NCI-H2107 (cell line): ENCODE measurements around the gene ATL3.
"Not testable (repeated sequence)": the region's sequence is repeated elsewhere in the genome, so short reads cannot be mapped to it uniquely, and the experiment has no call there.

Experiments
- DNase-seq: peaks from one replicate; lab custom pipeline; 2025; lab: John Stamatoyannopoulos, UW

ATL3 gene

DNA sequence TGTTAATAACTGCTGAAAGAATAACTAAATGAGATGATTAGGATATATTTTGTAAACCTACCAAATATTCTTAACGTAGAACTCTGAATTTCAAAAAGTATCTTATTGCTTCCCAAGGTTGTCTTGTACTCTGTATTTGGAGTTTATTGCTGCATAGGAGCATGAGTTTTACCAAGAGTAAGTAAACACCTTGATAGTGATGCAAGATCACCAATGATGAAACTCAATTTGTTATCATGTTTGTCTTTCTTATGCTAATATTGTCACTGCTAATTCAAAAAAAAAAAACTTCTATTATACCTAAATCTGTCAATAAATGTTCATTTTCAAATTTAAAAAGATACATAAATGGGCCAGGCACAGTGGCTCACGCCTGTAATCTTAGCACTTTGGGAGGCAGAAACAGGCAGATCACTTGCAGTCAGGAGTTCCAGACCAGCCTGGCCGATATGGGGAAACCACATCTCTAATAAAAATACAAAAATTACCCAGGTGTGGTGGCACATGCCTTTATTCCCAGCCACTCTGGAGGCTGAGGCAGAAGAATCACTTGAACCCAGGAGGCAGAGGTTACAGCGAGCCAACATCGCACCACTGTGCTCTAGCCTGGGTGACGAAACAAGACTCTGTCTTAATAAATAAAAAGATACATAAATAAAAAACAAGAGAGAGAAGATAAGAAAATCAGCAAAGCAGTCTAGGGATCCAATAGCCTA lies 84.6 kb downstream of the ATL3 start:
- DNase-seq, result no peak

DNA sequence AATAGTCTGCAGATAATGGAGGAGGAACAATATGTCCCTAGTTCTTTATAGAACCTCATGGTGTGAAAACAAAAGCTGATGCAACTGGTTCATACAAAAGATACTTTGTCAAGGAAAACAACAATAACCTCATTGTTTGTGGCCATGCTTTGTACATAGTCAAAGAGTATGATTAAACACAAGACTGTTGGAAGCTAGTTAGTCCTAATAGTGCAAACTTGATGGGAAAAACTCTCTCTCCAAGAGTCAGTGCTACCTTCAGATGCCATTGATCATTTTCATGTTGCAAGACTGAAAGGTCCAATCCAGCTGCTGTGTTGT lies 87.9 kb downstream of the ATL3 start:
- DNase-seq, result no peak

DNA sequence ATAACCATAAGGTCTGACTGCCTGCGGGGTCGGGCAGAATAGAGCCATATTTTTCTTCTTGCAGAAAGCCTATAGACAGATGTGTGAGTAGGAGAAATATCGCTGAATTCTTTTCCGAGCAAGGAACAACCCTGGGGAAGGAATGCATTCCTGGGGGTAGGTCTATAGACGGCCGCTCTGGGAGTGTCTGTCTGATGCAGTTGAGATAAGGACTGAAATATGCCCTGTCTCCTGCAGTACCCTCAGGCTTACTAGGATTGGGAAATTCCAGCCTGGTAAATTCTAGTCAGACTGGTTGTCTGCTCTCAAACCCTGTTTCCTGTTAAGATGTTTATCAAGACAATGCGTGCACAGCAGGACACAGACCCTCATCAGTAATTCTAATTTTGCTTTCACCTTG lies 90.0 kb downstream of the ATL3 start:
- DNase-seq, result not testable (repeated sequence)

DNA sequence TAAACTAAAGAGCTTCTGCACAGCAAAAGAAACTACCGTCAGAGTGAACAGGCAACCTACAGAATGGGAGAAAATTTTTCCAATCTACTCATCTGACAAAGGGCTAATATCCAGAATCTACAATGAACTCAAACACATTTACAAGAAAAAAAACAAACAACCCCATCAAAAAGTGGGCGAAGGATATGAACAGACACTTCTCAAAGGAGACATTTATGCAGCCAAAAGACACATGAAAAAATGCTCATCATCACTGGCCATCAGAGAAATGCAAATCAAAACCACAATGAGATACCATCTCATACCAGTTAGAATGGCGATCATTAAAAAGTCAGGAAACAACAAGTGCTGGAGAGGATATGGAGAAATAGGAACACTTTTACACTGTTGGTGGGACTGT lies 92.3 kb downstream of the ATL3 start:
- DNase-seq, result not testable (repeated sequence)

DNA sequence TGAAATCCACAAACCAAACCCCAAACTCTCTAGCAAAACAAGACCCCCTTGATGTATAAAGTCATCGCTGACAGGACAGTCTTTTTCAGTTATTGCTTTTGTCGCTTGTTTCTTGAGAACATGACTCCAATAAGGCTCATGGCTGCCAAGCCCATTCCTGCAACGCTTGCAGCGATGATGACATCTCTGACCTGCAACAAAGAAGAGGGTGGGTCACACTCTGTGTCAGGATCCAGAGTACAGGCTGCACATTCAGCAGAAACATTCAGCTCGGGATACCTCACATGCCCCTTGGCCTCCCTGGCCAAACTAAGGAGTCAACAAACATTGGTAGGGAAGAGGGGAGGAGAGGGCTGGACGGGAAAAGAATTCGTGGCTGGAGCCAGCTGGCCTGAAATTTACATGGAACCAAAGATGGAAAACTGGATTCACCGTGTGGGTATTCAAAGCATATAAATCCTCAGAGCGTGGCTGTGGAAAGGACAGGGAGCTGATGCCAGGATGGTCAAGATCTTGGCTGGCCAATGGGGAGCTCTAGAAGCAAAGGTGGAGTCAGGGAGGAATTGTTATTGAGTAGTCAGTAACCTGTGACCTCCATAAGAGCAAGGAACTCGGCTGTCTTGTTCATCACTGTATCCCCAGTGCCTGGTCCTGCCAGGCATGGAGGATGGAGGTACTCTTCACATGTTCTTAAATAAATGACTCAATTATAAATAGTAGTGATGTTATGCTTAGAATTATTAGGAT lies 96.1 kb downstream of the ATL3 start:
- DNase-seq, result no peak
